Measurements from ENCODE around the gene ALKBH8. TPM values are rescaled to one million over a fixed set of nuclear protein-coding genes. Genes with fewer than 3 reads are reported as not detected.
"Not testable (repeated sequence)": the region's sequence is repeated elsewhere in the genome, so short reads cannot be mapped to it uniquely, and the experiment has no call there.

ALKBH8 gene
- total RNA-seq, 4 donors from 2014 or later = 7.4 to 11.6 (median 10.9) TPM

- H3K4me1 ChIP-seq = peaks cover 8 to 17% of the 10 kb centered on the region in 2 donors
- DNase-seq = no peak
- no peaks in the 10 kb centered on the region for H3K9me3 ChIP-seq
- 68 to 71% methylated on average over 5 of the region's 5 CpGs for WGBS, 2 donors
- H3K4me3 ChIP-seq (replicated peaks in 1 of 3) = no peak overlapping the region
- TF ChIP-seq POLR2A (IDR thresholded peaks at IDR 0.05) (no peak), CTCF (IDR thresholded peaks at IDR 0.05) (no peak)
- intact Hi-C loops (cut with DNase I) = no loop called here
- no peaks in the 10 kb centered on the region for H3K36me3 ChIP-seq
- H3K27ac ChIP-seq = no peak overlapping the region
- no peaks in the 10 kb centered on the region for H3K27me3 ChIP-seq
Observed at GRCh38 chr11:107587306-107587979, 21.9 kb upstream of the ALKBH8 start.

GRCh38 chr11:107583629-107584195 is 18.2 kb upstream of the ALKBH8 start:
- WGBS, 2 donors = 64 to 68% methylated on average over 3 of the region's 3 CpGs
- no peaks in the 10 kb centered on the region for H3K9me3 ChIP-seq
- no peak for DNase-seq
- TF ChIP-seq POLR2A (IDR thresholded peaks at IDR 0.05) = no peak
- TF ChIP-seq CTCF (IDR thresholded peaks at IDR 0.05) = no peak
- no peaks in the 10 kb centered on the region for H3K4me1 ChIP-seq
- H3K27ac ChIP-seq = no peak overlapping the region
- no peaks in the 10 kb centered on the region for H3K27me3 ChIP-seq
- H3K4me3 ChIP-seq (replicated peaks in 1 of 3) = no peak overlapping the region
- intact Hi-C loops (cut with DNase I) = no loop called here
- no peaks in the 10 kb centered on the region for H3K36me3 ChIP-seq

- H3K27ac ChIP-seq = no peak overlapping the region
- no peak for DNase-seq
- intact Hi-C loops (cut with DNase I) = no loop called here
- 50 to 60% methylated on average over 3 of the region's 3 CpGs for WGBS, 2 donors
- H3K36me3 ChIP-seq = no peaks in the 10 kb centered on the region
- no peaks in the 10 kb centered on the region for H3K4me1 ChIP-seq
- H3K27me3 ChIP-seq = no peaks in the 10 kb centered on the region
- TF ChIP-seq POLR2A (IDR thresholded peaks at IDR 0.05) (no peak), CTCF (IDR thresholded peaks at IDR 0.05) (no peak)
- no peaks in the 10 kb centered on the region for H3K9me3 ChIP-seq
- no peak overlapping the region for H3K4me3 ChIP-seq (replicated peaks in 1 of 3)
Observed at GRCh38 chr11:107581147-107581546, 15.6 kb upstream of the ALKBH8 start.

- H3K27ac ChIP-seq; H3K9me3 ChIP-seq; H3K4me3 ChIP-seq (replicated peaks in 1 of 3); H3K4me1 ChIP-seq; H3K27me3 ChIP-seq; DNase-seq; H3K36me3 ChIP-seq: not testable (repeated sequence)
- 97 to 100% methylated on average over 2 of the region's 2 CpGs for WGBS, 2 donors
- intact Hi-C loops (cut with DNase I) = loop anchor here (5.0 kb wide), 1 partner anchor 113 kb away; no protein-coding TSS in a partner anchor
Observed at GRCh38 chr11:107579169-107579568, 13.6 kb upstream of the ALKBH8 start.

GRCh38 chr11:107577346-107577711 is 11.8 kb upstream of the ALKBH8 start:
- H3K27me3 ChIP-seq = no peaks in the 10 kb centered on the region
- no peaks in the 10 kb centered on the region for H3K4me1 ChIP-seq
- H3K27ac ChIP-seq = no peak overlapping the region
- no peaks in the 10 kb centered on the region for H3K36me3 ChIP-seq
- H3K9me3 ChIP-seq = no peaks in the 10 kb centered on the region
- no peak for TF ChIP-seq CTCF (IDR thresholded peaks at IDR 0.05)
- TF ChIP-seq POLR2A (IDR thresholded peaks at IDR 0.05) = no peak
- 60 to 76% methylated on average over 5 to 6 of the region's 6 CpGs for WGBS, 2 donors
- intact Hi-C loops (cut with DNase I) = loop anchor here (5.0 kb wide), 1 partner anchor 115 kb away; no protein-coding TSS in a partner anchor
- DNase-seq = no peak
- no peak overlapping the region for H3K4me3 ChIP-seq (replicated peaks in 1 of 3)

Measured in thyroid gland (tissue), 4 donors.